Stomach (tissue), 4 donors: ENCODE data around the gene DENND5A.
"Not testable (repeated sequence)": the region's sequence is repeated elsewhere in the genome, so short reads cannot be mapped to it uniquely, and the experiment has no call there.

Experiments
- CTCF ChIP-seq, 7 experiments: fragments of 450-650 bp in 4 of 7; fragments of 200-600 bp in 3 of 7; sonication (generic) in 3 of 7; IDR thresholded peaks; one replicate each; pipeline ENCODE4 v1.5.1; 2016 to 2019; ENCODE audit warnings: antibody characterized with exemption in 7 of 7, control low read depth in 2 of 7, mild to moderate bottlenecking in 1 of 7
- POLR2A ChIP-seq, 4 donors: fragments of 450-650 bp; IDR thresholded peaks; one replicate each; pipeline ENCODE4 v1.6.1; 2016; ENCODE audit warnings: antibody characterized with exemption in 4 of 4, control low read depth in 2 of 4, mild to moderate bottlenecking in 1 of 4, moderate library complexity in 1 of 4

- TF ChIP-seq POLR2A, CTCF (IDR thresholded peaks at IDR 0.05): not testable (repeated sequence)
Observed at GRCh38 chr11:9209604-9210003, 55.5 kb downstream of the DENND5A start.
